ENCODE results near the gene TACC3.

DNA sequence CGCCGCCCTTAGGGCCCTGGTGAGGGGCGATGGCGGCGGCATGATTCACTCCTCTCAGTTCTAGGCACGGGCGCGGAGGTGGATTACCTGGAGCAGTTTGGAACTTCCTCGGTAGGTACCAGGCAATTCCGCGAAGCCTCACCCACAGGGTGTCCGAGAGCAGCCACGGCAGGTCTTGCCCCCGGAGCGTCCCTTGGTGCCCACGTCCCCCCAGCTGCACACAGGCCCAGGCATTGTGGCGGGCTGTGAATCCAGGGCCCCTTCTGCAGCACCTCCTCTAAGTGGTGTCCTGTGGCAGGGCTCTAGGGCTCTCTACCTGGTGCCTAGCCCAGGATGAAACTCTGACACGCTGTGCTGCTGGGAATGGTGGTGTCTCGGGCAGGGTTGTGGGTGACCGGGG is 13.9 kb downstream of the TACC3 start:
- TF ChIP-seq POLR2A (IDR thresholded peaks at IDR 0.05) (no peak), CTCF (IDR thresholded peaks at IDR 0.05) (no peak)

Data from esophagus squamous epithelium (tissue), 4 donors.